Fibroblast of skin of scalp (primary cell): ENCODE results near the gene LFNG.

Source experiments
- DNase-seq: peaks from one replicate; pipeline ENCODE4 v3.0.0-alpha.2; 2013

LFNG gene

GRCh38 chr7:2572101-2572842 lies 52.7 kb downstream of the LFNG start:
- DNase-seq, result no peak

GRCh38 chr7:2573761-2574160 lies 54.2 kb downstream of the LFNG start:
- no peak for DNase-seq

- DNase-seq, result no peak
Measured at GRCh38 chr7:2575046-2575732, 55.6 kb downstream of the LFNG start.

- no peak for DNase-seq
Measured at GRCh38 chr7:2575733-2576340, 56.3 kb downstream of the LFNG start.

- DNase-seq, result no peak
Measured at GRCh38 chr7:2576742-2577491, 57.3 kb downstream of the LFNG start.
